Measurements from ENCODE around the gene SYNJ1.
"Not testable (repeated sequence)": the region's sequence is repeated elsewhere in the genome, so short reads cannot be mapped to it uniquely, and the experiment has no call there.

The SYNJ1 gene

DNA sequence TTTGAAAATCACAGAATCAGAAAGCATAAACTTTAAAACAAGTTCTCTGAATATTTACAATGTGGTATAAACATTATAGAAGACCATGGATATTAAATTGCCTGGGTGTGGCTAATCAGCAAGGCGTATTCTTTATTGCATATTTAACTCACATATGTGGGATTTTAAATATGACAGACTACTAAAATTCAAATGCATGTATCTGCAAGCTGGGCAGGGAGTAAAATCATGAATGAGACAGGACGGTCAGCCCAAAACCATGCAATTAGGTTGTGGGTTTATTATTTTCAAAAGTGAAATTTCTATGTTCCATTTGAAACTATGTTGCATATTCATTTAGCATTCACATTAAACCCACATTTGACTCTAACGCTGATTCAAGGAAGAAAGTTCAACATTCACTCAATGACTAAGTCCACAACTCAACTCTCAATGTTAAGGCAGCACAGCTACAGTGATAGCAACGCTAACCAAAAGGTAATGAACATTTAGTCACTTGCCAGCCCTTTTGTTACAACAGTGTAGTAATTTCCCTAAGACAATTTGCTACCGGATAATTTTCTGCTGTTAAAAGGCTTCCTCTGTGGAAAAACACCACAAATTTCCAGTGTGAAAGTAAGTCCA lies 6.3 kb upstream of the SYNJ1 start:
- no peak for DNase-seq

DNA sequence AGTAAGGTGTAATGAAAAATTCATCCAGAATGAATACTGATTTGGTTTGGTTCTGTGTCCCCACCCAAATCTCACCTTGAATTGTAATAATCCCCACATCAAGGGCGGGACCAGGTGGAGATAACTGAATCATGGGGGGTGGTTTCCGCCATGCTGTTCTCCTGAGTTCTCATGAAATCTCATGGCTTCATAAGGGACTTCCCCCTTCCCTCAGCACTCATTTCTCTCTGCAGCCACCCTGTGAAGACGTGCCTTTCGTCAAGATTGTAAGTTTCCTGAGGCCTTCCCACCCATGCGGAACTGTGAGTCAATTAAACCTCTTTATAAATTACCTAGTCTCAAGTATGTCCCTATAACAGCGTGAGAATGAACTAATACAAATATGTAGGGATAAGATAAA lies 5.5 kb upstream of the SYNJ1 start:
- DNase-seq: no peak

DNA sequence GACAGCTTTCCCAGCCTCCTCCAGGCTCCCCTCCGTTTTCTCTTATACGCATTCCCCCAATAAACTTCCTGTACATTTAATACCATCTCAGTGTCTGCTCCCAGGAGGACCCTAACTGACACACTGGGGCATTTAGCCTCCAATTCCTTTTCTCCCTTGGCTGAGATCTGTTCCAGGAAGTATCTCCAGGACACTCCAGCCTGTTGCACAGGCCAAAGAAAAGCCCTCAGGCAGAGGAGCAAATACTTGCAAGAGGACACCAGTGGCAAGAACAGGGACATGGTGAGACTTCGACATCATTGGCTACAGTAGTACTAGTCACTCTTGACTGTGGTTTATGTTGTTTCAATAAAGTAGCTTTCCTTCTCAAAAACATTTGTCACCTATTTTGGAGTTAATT lies 4.7 kb upstream of the SYNJ1 start:
- DNase-seq: no peak

DNA sequence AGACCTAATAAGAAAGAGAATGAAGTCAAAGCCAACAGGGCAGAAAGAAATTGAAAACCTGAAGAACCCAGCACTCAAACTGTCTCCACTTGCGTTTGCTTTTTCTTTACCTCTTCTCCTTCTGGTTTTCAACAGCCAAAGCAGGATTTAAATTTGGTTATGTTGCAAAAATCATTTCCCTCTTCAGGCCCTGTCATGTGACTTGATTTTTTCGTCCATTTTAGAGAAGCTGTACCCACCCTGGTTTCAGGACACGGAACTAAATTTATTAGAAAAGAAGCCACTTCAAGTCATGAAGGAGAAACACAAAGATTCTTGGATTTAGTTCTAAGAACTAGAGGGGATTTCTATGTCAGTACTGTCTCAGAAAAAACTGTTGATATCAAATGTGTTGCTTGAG lies 1.0 kb upstream of the SYNJ1 start:
- DNase-seq: no peak

DNA sequence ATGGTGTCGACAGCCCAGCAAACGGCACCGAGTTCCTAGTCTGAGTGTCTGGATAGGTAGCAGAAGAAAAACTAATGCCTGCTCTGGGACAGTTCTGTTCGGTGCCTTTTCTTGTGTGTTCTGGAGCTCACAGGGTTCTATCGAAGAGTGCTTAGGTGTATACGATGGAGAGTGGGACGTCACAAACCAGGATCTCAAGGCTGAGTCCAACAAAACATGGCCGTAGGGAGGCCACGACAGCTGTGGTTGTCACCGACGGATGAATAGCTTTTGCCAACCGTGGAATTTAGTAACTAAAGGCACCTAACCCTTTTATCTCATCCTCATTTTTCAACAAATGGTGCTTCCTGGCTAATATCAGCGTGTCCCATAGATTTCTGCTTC lies 635 bp upstream of the SYNJ1 start:
- peak in 1 of 3 experiments; percentile 51 for DNase-seq

DNA sequence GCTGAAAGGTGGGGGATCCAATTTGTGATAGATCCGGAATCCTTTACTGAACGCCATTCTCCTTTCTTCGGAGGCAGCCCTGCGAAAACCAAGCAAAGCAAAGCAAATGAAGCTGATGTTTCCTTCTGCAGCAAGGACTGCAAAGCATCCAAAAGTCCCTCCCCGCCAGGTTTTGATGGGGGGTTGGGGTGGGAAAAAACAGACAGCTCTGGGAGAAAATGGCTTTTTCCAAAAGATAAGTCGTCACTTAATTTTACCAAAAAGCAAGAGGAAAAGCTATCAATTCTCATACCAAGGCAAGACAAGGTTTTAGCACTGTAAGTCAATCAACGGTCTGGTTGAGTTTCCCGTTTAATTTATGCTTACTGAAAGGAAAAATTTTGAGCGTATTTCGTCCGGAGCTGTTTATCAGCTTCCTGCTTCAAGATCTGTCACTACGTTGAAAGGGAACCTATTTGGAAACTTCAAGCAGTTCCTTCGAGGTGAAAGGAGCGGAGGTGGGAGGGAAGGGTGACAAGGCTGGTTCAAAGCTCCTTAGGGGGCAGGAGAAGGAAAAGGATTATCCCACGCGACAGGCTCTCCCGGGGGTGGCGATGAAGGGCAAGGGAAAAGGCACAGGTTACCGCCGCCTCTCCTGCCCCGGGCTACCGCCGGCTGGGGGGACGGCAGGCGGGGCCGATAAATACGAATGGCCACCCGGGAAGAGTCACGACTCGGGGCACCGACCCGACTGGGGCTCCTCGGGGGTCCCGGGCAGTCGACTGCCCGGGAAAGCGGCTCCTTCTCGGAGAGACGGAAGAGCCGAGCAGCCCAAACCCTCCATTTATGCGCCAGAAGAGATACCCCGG lies 750 bp downstream of the SYNJ1 start:
- peak; percentile 48 to 80 (median 75) for DNase-seq

DNA sequence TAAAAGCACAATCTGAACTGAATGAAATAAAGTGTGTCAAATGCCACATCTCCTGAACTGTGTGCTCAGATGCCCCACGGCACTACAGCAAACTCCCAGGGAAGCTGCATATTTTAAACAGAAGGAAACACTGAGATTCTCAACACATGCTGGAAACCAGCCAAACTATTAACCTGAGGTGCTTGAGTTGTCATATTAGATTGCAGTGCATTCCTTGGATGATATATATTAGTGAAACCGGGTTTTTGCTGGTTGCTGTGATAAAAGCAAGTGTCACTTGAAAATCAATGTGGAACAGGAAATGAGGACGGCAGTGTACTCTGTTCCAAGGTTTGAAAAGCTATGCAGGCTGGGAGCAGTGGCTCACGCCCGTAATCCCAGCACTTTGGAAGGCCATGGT lies 8.7 kb downstream of the SYNJ1 start:
- DNase-seq: peak in 2 of 3 experiments; percentile 54 to 85

DNA sequence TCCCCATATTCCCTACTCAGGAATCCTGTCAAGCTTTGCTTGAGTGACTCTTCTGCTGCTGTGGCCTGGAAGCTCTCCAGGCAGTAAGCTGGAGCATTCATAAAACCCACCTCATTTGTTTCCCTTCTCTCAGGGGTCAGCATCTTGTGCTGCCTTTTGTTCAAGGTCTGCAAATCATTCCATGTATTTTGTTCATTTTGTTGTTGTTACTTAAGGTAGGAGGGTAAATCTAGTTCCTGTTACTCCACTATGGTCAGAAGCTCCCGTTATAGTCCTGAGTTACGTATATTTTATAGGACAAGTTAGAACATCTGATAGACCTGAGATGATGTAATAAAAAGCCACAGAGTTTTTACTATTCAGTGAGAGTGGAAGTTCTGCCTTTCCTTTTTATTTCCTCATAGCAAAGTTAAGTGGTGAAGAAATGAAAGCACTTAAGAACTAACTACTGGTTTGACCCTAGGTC lies 9.9 kb downstream of the SYNJ1 start:
- DNase-seq: no peak

DNA sequence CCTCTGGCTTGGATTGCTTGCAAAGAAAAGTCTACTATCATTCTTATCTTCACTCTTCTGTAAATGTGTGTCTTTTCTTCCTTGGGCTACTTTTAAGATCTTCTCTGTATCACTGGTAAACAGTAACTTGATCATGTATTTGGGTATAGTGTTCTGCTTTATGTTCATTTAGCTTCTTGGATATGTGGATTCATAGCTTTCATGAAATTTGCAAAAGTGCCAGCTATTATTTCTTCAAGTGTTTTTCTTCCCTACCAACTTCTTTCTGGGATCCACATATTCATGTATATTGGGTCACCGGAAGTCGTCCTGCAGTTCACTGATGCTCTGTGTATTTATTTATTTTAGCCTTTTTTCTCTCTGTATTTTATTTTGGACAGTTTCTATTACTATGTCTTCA lies 11.3 kb downstream of the SYNJ1 start:
- DNase-seq: no peak

DNA sequence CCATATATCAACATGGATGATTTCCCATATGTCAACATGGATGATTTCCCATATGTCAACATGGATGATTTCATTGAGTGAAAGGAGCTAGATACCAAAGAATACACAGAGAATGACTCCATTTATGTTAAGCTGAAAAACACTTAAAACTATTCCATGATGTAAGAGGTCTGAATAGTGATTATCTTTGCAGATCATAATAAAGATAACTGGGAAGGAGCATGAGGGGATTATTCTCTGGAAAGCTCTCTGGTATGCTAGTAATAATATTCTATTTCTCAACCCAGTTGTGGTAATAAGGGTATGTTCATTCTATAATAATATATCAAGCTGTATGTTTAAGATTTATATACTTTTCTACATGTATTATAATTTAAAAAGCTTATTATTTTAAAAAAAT lies 14.1 kb downstream of the SYNJ1 start:
- DNase-seq: no peak

DNA sequence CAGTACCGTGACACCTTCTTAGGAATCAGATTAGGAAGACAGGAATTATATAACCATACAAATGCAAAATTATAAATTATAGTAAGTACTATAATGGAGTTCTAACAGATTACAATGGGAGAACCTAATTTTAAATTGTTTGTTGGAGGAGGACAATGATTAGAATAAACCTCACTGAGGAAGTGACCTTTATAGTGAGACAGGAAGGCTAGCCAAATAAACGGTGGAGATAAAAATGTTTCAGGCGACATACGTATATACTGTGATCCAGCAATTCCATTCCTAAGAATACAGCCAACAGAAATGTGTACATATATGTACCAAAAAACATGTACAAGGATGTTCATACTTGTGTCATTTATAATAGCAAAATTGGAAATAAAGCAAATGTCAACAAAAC lies 15.2 kb downstream of the SYNJ1 start:
- DNase-seq: no peak

DNA sequence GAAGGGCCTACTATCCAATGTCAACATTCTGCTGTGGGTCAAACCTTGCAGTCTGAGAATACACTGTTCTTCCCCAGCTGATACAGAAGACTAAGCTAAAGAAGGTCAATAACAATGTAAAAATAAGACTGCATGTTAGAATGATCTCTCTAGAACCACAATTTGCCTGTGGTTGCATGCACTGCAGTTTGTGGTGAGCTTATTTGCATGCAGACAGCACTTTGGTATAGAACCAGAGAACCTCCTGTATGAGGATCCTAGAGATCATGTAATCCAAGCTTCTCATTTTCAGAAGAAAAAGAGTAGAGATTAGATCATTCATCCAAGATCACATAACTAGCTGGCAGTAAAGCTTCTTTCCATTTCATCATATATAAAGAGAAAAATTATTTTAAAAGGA lies 15.8 kb downstream of the SYNJ1 start:
- no peak for DNase-seq

DNA sequence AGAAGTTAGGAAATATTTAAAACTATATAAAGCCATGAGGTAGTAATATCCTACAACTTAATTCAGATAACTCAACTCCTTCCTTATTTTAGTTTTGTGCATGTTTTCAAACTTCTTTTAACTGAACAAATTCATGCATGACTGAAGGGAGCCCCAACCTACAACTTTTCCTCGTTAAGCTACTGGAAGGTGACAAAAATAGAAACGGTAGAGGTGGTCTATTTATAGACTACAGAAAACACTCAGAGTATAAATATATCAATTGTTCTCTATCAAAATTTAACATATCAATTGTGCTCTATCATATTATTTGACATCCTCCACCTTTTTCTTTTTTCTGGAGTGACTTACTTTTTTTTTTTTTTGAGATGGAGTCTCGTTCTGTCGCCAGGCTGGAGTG lies 16.8 kb downstream of the SYNJ1 start:
- DNase-seq: no peak

DNA sequence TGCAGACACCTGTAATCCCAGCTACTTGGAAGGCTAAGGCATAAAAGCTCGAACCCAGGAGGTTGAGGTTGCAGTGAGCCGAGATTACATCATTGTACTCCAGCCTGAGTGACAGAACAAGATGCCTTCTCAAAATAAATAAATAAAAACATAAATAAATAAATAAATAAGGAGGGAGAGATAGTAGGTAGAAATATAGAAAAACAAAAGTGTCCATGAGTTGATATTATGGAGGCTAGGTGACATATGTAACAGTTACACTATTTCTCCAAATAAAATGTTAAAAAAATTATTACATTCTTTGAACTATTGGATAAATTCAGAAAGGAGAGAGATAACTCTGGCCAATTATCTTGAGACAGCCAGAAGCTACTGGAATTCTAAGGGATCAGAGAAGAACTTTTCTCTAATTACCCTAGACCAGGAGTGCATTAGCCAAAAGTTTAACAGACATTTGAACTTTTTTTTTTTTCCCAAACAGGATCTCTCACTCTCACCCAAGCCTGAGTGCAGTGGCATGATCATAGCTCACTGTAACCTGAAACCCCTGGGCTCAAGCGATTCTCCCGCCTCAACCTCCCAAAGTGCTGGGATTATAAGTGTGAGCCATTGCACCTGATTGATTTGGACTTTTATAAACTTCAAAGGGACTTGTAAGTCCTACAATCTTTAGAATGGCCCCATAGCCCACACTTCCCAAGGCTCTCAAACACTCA lies 17.6 kb downstream of the SYNJ1 start:
- DNase-seq: no peak

DNA sequence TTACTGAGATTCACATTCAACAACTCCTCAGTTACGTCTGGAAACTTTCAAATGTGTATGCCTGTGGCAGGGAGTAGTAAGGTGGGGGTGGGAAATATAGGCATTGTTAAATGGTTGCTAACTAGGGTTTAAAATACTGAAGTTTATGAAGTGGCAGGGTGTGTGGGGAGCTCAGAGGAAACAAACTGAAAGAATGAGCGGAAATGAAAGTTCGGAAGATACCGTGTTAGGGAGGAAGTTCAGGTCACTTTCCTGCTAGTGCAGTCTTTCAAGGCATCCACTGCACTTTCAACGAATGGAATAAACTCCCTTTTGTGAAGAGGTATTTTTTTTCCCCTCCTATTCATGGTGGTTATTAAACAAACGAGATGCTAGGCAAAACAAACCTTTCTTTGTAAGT lies 19.7 kb downstream of the SYNJ1 start:
- DNase-seq: no peak

DNA sequence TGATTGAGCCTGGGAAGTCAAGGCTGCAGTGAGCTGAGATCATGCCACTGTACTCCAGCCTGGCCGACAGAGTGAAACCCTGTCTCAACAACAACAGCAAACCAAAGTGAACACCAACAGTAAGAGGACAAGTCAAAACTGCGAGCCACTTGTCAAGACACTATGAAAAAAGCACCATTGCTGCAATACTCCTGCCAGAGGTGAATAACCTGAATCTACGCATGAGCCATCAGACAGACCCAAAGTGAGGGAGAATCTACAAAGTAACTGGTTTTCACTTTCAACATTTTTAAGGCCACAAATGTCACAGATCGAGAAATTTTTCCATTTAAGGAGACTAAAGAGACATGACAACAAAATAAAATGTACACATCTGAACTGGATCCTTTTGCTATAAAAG lies 21.9 kb downstream of the SYNJ1 start:
- no peak for DNase-seq

DNA sequence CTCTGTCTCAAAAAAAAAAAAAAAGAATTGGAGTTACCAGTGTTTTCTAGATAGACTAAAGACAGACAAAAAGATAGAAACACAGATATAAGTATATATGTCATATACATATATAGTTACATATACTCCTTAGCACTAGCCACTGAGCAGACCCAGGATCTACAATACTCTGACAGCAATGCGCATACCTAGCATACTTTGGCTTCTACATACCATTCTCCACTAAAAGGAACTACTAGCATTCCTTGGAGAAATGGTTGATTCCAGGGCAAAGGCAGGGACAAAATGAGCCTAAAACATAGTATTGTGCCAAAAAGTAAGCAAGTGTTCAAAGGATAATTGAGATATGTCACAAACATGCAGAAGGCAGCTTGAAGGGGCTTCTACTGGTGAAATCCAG lies 22.7 kb downstream of the SYNJ1 start:
- DNase-seq: no peak

DNA sequence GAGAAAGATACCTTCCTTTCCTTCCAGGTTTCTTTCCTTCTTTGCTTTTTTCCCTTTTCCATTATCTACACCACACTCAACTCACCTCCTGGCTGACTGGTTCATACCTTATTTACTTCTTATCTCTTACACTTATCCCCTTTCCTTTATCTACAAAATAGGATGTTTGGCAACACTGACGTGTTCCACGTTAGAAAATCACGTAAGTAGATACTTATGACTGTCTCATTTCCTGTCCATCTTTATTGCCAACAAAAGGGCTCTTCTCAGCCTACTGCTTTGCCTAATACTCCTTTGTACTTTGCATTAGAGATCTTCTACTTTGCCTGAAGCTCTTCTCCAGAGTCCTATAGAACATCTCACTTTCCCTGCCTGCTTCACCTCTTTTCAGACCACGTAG lies 25.1 kb downstream of the SYNJ1 start:
- peak in 1 of 3 experiments; percentile 10 for DNase-seq

DNA sequence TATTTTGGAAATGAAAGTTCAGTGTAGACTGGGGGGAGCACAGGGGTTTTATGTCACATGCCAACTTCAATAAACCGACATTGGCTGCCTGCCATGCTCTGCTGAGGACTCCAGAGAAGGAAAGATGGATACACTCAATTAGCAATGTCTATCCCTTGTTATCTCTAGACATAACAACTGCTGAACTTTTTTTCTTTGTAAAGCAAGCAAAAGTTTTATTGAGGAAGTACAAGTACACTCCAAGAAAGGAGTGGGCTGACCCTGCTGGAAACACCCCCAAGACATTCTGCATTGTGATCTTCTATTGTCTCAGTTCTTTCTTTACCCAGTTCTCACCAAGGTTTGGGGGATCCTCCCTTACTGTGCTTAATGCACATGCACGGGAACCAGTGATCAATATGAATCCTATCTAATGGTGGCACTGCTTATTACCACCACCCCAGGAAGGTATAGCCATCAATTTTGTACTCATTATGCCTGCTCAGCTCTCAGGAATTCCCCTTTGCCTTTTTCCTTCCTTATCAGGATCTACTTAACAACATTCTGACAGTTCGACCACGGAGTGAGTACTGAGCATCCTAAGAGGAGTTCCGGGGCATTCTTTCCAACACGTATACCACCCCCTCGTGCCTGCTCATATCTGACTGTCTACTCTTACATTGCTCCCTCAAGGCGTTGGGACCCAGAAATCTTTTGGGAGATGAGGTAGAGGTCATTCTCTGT lies 28.7 kb downstream of the SYNJ1 start:
- DNase-seq: no peak

DNA sequence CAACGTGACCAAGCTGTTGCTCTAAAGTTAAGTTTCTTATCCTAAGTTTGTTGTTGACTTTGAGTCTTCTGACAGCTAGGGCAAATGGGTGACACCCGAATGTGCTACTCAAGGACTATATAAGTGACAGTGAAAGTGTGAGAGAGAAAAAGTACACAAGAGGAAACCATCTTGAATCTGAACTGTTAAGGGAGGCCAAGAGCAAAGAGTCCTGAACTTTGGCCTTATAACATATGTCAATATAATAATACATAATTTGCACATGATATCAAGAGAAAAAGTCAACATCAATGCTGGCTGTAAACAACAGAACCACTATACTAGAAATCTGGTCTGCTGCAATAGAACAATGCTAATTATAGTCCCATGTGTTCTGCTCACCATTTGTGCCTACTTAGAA lies 29.5 kb downstream of the SYNJ1 start:
- DNase-seq: no peak

DNA sequence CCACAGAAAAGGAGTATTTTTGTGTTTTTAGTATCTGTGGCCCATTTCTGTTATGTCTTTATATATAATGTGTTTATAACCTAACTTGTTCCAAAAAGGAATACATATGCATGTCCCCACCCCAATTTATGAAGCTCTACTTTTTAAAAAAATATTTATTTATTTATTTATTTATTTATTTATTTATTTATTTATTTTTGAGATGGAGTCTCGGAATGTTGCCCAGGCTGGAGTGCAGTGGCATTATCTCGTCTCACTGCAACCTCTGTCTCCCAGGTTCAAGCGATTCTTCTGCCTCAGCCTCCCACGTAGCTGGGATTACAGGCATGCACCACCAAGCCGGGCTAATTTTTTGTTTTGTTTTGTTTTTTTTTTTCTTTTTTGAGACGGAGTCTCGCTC lies 32.3 kb downstream of the SYNJ1 start:
- not testable (repeated sequence) for DNase-seq

DNA sequence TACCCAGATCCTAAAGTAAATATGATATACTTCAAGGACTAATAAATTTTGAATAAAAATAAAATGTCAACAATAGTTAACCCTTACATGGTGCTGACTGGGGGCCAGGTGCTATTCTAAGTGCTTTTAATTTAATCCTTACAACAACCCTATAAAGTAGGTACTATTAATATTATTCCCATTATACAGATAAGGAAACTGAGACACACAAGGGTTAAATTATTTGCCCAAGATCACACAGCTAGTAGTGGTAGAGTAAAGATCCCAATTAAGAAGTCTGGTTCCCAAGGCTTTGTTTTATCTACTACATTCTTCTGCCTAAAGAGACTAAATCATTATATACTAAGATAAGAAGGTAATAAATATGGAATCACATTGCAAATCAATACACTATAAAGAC lies 34.2 kb downstream of the SYNJ1 start:
- no peak for DNase-seq

DNA sequence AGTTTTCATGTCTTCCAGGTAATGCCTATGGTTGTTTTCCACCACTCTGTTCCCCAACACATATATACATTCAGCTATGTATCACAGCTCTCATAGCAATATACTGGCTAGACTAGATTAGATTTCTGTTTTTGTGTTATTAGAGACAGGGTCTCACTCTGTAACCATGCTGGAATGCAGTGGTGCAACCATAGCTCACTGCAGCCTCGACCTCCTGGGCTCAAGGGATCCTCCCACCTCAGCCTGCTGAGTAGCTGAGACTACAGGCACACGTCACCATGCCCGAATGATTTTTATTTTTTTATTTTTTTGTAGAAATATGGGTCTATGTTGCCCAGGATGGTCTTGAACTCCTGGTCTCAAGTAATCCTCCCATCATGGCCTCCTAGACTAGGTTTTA lies 37.7 kb downstream of the SYNJ1 start:
- DNase-seq: no peak
